K562 (cell line): ENCODE data around the gene FMR1. TPM values are rescaled to one million over a fixed set of nuclear protein-coding genes. Genes with fewer than 3 reads are reported as not detected.
A peak's percentile ranks its signal among the peaks of the same experiment; 100 is the strongest.

ENCODE experiments used
- ATAC-seq: fragments of 200-7000 bp; cut with Tn5 transposase; 3 replicates; pipeline ENCODE4 v1.9.1; 2020; ENCODE audit warnings: moderate library complexity
- BruUV-seq: library from RNA; stranded (reverse); fragments of 400-500 nt; replicated peaks from 2 replicates; lab custom pipeline; 2021; lab: Mats Ljungman, UMichigan
- CTCF ChIA-PET: fragments of 300-600 bp; formaldehyde crosslinking; extraction: SDS; loops from one replicate; lab custom pipeline; 2021; ENCODE audit warnings: low intra/inter-chr PET ratio; lab: Yijun Ruan, JAX
- POLR2A ChIA-PET: fragments of 300-600, 350-650 bp; sonication (Branson Sonifier 250); formaldehyde crosslinking; extraction: SDS; loops from one replicate; lab custom pipeline; 2021; ENCODE audit warnings: antibody characterized with exemption, inconsistent platforms; lab: Yijun Ruan, JAX
- DNase-seq, 4 experiments: peaks; one replicate each; pipeline versions ENCODE4 v3.0.0 to v3.0.0-alpha.2; 2011 to 2018; ENCODE audit warnings: low spot score in 3 of 4, mixed read lengths in 3 of 4; ENCODE audit errors: extremely low read depth in 1 of 4
- FAIRE-seq: peaks from 2 replicates; lab custom pipeline; 2011; peaks lifted over from hg19 to GRCh38; lab: Jason Lieb, UNC
- H2AFZ ChIP-seq: 2 replicates; pipeline ENCODE4 v1.6.0; 2011; ENCODE audit warnings: low read depth, low read length, control low read depth, inconsistent platforms
- H3K27ac ChIP-seq: fragments of 200-600 bp; 3 replicates; pipeline ENCODE4 v1.8.0; 2011; ENCODE audit warnings: low read depth, mild to moderate bottlenecking, control low read depth, inconsistent platforms, low read length, moderate library complexity, mixed read lengths; ENCODE audit errors: extremely low read depth
- H3K27me3 ChIP-seq, 2 experiments: fragments of 300-600 bp in 1 of 2; 2 replicates in 1 of 2; 3 replicates in 1 of 2; pipeline versions ENCODE4 v1.6.0 to v1.8.0; 2011; ENCODE audit warnings: inconsistent platforms in 2 of 2, low read length in 2 of 2, mild to moderate bottlenecking in 1 of 2, mixed read lengths in 1 of 2, moderate library complexity in 1 of 2; ENCODE audit not compliant: control insufficient read depth in 2 of 2, insufficient read depth in 2 of 2
- H3K36me3 ChIP-seq: fragments of 300-600 bp; 3 replicates; pipeline ENCODE4 v1.8.0; 2011; ENCODE audit warnings: mild to moderate bottlenecking, low read length, inconsistent platforms; ENCODE audit not compliant: control insufficient read depth, insufficient read depth
- H3K4me1 ChIP-seq, 2 experiments: fragments of 200-600 bp in 1 of 2; replicated peaks in 1 of 2; 2 replicates in 1 of 2; 3 replicates in 1 of 2; pipeline versions ENCODE4 v1.5.1 to v1.8.0; 2011; ENCODE audit warnings: inconsistent platforms in 2 of 2, low read length in 2 of 2, mild to moderate bottlenecking in 1 of 2, mixed read lengths in 1 of 2, moderate library complexity in 1 of 2; ENCODE audit not compliant: control insufficient read depth in 2 of 2, insufficient read depth in 2 of 2
- H3K4me2 ChIP-seq: 2 replicates; pipeline ENCODE4 v1.6.1; 2011; ENCODE audit warnings: low read length, control low read depth, inconsistent platforms, mixed read lengths; ENCODE audit not compliant: insufficient read depth
- H3K4me3 ChIP-seq: fragments of 200-600 bp; sonication (generic), shearing (Covaris generic); 2 replicates; pipeline ENCODE4 v1.5.1; 2016; ENCODE audit warnings: control low read depth, inconsistent platforms
- H3K79me2 ChIP-seq: fragments of 200-600 bp; 3 replicates; pipeline ENCODE4 v1.8.0; 2011; ENCODE audit warnings: low read length, inconsistent platforms; ENCODE audit not compliant: control insufficient read depth, insufficient read depth
- H3K9ac ChIP-seq, 2 experiments: 2 replicates each; pipeline versions ENCODE4 v1.6.0 to v1.6.1; 2011; ENCODE audit warnings: low read depth in 2 of 2, low read length in 2 of 2, control low read depth in 1 of 2, inconsistent platforms in 1 of 2, mild to moderate bottlenecking in 1 of 2, mixed read lengths in 1 of 2; ENCODE audit not compliant: insufficient read depth in 1 of 2
- H3K9me1 ChIP-seq: one replicate; pipeline ENCODE4 v1.6.0; 2011; ENCODE audit warnings: inconsistent platforms, mild to moderate bottlenecking, low read length, moderate library complexity; ENCODE audit not compliant: control insufficient read depth, insufficient read depth
- H3K9me3 ChIP-seq: replicated peaks from 2 replicates; pipeline ENCODE4 v1.5.1; 2011; ENCODE audit warnings: low read depth, low read length, inconsistent platforms; ENCODE audit not compliant: control insufficient read depth, insufficient read depth
- H4K20me1 ChIP-seq: replicated peaks from 2 replicates; pipeline ENCODE4 v1.6.1; 2011; ENCODE audit warnings: low read length, inconsistent platforms, mixed read lengths; ENCODE audit not compliant: control insufficient read depth, insufficient read depth
- C11orf30 ChIP-seq: fragments of 450-650 bp; IDR thresholded peaks from 2 replicates; pipeline ENCODE4 v1.6.1; 2016; ENCODE audit warnings: low read depth, mild to moderate bottlenecking
- CEBPB ChIP-seq: fragments of 450-650 bp; IDR thresholded peaks from 2 replicates; pipeline ENCODE4 v1.6.1; 2016; ENCODE audit warnings: missing genetic modification characterization, missing compliant biosample characterization
- EGR1 ChIP-seq: fragments of 450-650 bp; conservative IDR thresholded peaks from 2 replicates; pipeline ENCODE4 v1.6.1; 2017; ENCODE audit warnings: mild to moderate bottlenecking
- ETV1 ChIP-seq: fragments of 450-650 bp; conservative IDR thresholded peaks from 2 replicates; pipeline ENCODE4 v1.6.1; 2016; ENCODE audit warnings: missing genetic modification characterization, control low read depth, low read depth, missing compliant biosample characterization
- GABPA ChIP-seq: fragments of 200-800 bp; sonication (Bioruptor generic); conservative IDR thresholded peaks from 2 replicates; pipeline ENCODE4 v1.6.1; 2016; ENCODE audit warnings: low read depth, missing genetic modification characterization, missing compliant biosample characterization
- GABPB1 ChIP-seq: sonication (generic); formaldehyde crosslinking; IDR thresholded peaks from 2 replicates; pipeline ENCODE4 v1.8.0; 2022; ENCODE audit warnings: mild to moderate bottlenecking, missing genetic modification reagents
- HIVEP1 ChIP-seq: fragments of 250-450 bp; sonication (Bioruptor Pico); IDR thresholded peaks from 2 replicates; pipeline ENCODE4 v1.4.0; 2020; ENCODE audit warnings: mild to moderate bottlenecking
- KAT8 ChIP-seq: fragments of 450-650 bp; IDR thresholded peaks from 2 replicates; pipeline ENCODE4 v1.6.1; 2016; ENCODE audit warnings: low read depth, mild to moderate bottlenecking
- MAFK ChIP-seq: IDR thresholded peaks from 2 replicates; pipeline ENCODE4 v1.6.1; 2011; ENCODE audit warnings: low read length, improper control_type of control experiment
- NFE2 ChIP-seq: IDR thresholded peaks from 2 replicates; pipeline ENCODE4 v1.6.1; 2014; ENCODE audit warnings: antibody characterized with exemption, low read depth
- PPARD ChIP-seq: fragments of 250-450 bp; sonication (Bioruptor Pico); IDR thresholded peaks from 2 replicates; pipeline ENCODE4 v1.8.0; 2022; ENCODE audit warnings: inconsistent platforms, mild to moderate bottlenecking, moderate library complexity
- RFX1 ChIP-seq: fragments of 450-650 bp; IDR thresholded peaks from 2 replicates; pipeline ENCODE4 v1.6.1; 2016; ENCODE audit warnings: mild to moderate bottlenecking, moderate library complexity
- SETDB1 ChIP-seq: IDR thresholded peaks from one replicate; pipeline ENCODE4 v1.6.1; 2012; ENCODE audit warnings: low read length, control low read depth, inconsistent platforms
- SRF ChIP-seq, 2 experiments: fragments of 250-450, 450-650 bp in 1 of 2; sonication (Bioruptor Pico) in 1 of 2; sonication (generic) in 1 of 2; formaldehyde crosslinking; IDR thresholded peaks; 2 replicates each; pipeline versions ENCODE4 v1.5.0 to v1.5.1; 2020 to 2022; ENCODE audit warnings: mild to moderate bottlenecking in 1 of 2, missing genetic modification reagents in 1 of 2
- THAP7 ChIP-seq: fragments of 250-450 bp; sonication (Bioruptor Pico); IDR thresholded peaks from 2 replicates; pipeline ENCODE4 v1.5.0; 2021
- USF2 ChIP-seq: sonication (generic); formaldehyde crosslinking; IDR thresholded peaks from 2 replicates; pipeline ENCODE4 v1.5.0; 2020; ENCODE audit warnings: missing genetic modification reagents
- YY1 ChIP-seq, 3 experiments: IDR thresholded peaks; 2 replicates each; pipeline ENCODE4 v1.6.1; 2011; ENCODE audit warnings: low read length in 2 of 3, mild to moderate bottlenecking in 2 of 3, moderate library complexity in 2 of 3, borderline replicate concordance in 1 of 3, control low read depth in 1 of 3, low read depth in 1 of 3; ENCODE audit not compliant: insufficient read depth in 3 of 3, insufficient replicate concordance in 2 of 3, control insufficient read depth in 1 of 3, insufficient read length in 1 of 3; ENCODE audit errors: extremely low read depth in 1 of 3
- ZBTB26 ChIP-seq: fragments of 450-650 bp; formaldehyde crosslinking; IDR thresholded peaks from 2 replicates; pipeline ENCODE4 v1.4.0; 2022; ENCODE audit warnings: missing genetic modification characterization
- ZNF696 ChIP-seq: fragments of 250-450 bp; sonication (Bioruptor Pico); conservative IDR thresholded peaks from 2 replicates; pipeline ENCODE4 v1.4.0; 2020; ENCODE audit warnings: mild to moderate bottlenecking, moderate library complexity
- WGBS: fragments of 100-300 bp; shearing (Covaris generic); methylation state at CpG from one replicate; pipeline ENCODE4 v1.1.6; 2016; ENCODE audit warnings: low coverage, mixed read lengths; ENCODE audit not compliant: insufficient coverage; ENCODE audit errors: missing lambda C conversion rate; 5-methylcytosine and 5-hydroxymethylcytosine counted together
- in situ Hi-C: fragments of 300-500 bp; cut with MboI; formaldehyde crosslinking; loops from 4 replicates; pipeline ENCODE4 v1.15.0; 2018; ENCODE audit warnings: inconsistent platforms, mixed read lengths
- intact Hi-C: fragments of 100-400 bp; cut with micrococcal nuclease; formaldehyde crosslinking; loops from 2 replicates; pipeline ENCODE4 v1.14.2; 2022
- polyA plus RNA-seq, 8 experiments: library from polyadenylated mRNA; depleted of rRNA in 4 of 8; stranded (reverse) in 5 of 8; unstranded in 3 of 8; fragments of >200 nt; fragmentation: Nextera tagmentation in 2 of 8; fragmentation: Illumina TruSeq in 1 of 8; extraction: Ambion mirVana in 2 of 8; extraction: Trizol in 1 of 8; gene quantifications; 2 replicates each; pipeline versions ENCODE4 v1.2.1 to v1.2.3, GENCODE V29; 2011 to 2014; ENCODE audit warnings: inconsistent platforms in 1 of 8, missing spikeins in 1 of 8
- total RNA-seq, 7 experiments: library from RNA; depleted of rRNA in 6 of 7; stranded (reverse); fragments of >200 nt in 6 of 7; fragmentation: Illumina TruSeq in 2 of 7; extraction: Trizol in 2 of 7; gene quantifications; 2 replicates each; pipeline versions ENCODE4 v1.2.1 to v1.2.3, GENCODE V29; 2011 to 2021; ENCODE audit warnings: low replicate concordance in 1 of 7

The FMR1 gene
- total and polyA plus RNA-seq, 9 of the 15 experiments (the other 6 are each of a cell fraction or from before 2014, with no cell fraction given): 4.8 to 26.5 (median 20.5) TPM

GRCh38 chrX:147875866-147876596 lies 35.7 kb upstream of the FMR1 start:
- Histone ChIP-seq H2AFZ (peak overlapping the region; percentile 74; the same call in 1 of the 2 replicates), H3K27ac (peak overlapping the region; percentile 66; the same call in 2 of the 3 replicates), H3K9me1 (no peaks in the 10 kb centered on the region), H4K20me1 (no peaks in the 10 kb centered on the region), H3K36me3 (no peaks in the 10 kb centered on the region), H3K9me3 (no peaks in the 10 kb centered on the region; the same call in 1 of the 2 replicates), H3K9ac (no peak overlapping the region), H3K79me2 (0 out of 3 replicates have a peak, but pooled peaks cover 5% of the 10 kb centered on the region), H3K4me3 (no peak overlapping the region), H3K4me1 (no peaks in the 10 kb centered on the region), H3K27me3 (no peaks in the 10 kb centered on the region), H3K4me2 (no peak overlapping the region)
- FAIRE-seq (no peak), DNase-seq (peak in 1 of 4 experiments; percentile 14), ATAC-seq (peak; percentile 69)
- in situ Hi-C loops: no loop called here
- CTCF ChIA-PET: no interaction called here
- POLR2A ChIA-PET: no interaction called here
- 3% methylated on average over 6 of the region's 7 CpGs for WGBS
- no TSS peak for BruUV-seq
- intact Hi-C loops: no loop called here
- TF ChIP-seq SETDB1: no peak
- peak; percentile 94 for TF ChIP-seq C11orf30
- 0 out of 2 replicates have a peak, but pooled peaks have one; percentile 26 for TF ChIP-seq GABPA (tag)
- TF ChIP-seq YY1 (IDR thresholded peaks at IDR 0.05; ENCODE audit: borderline replicate concordance in 1 of 3, control insufficient read depth in 1 of 3, extremely low read depth in 1 of 3, insufficient read depth in 3 of 3, insufficient read length in 1 of 3, insufficient replicate concordance in 2 of 3, low read depth in 1 of 3, low read length in 2 of 3): peak in 1 of 3 experiments; percentile 47
- no peak for TF ChIP-seq ZBTB26
- 0 out of 2 replicates have a peak, but pooled peaks have one; percentile 6 for TF ChIP-seq RFX1
- peak; percentile 67 for TF ChIP-seq MAFK
- no peak for TF ChIP-seq ETV1 (tag)
- TF ChIP-seq HIVEP1 (CRISPR knock-in tag): no peak
- no peak for TF ChIP-seq SRF (CRISPR knock-in tag; IDR thresholded peaks at IDR 0.05)
- no peak for TF ChIP-seq ZNF696
- no peak for TF ChIP-seq THAP7 (CRISPR knock-in tag)
- TF ChIP-seq CEBPB (tag): peak; percentile 58
- TF ChIP-seq PPARD (CRISPR knock-in tag): no peak
- no peak for TF ChIP-seq GABPB1
- TF ChIP-seq KAT8: no peak
- TF ChIP-seq EGR1: no peak
- no peak for TF ChIP-seq USF2 (CRISPR knock-in tag)
- 0 out of 2 replicates have a peak, but pooled peaks have one; percentile 4 for TF ChIP-seq NFE2
